ENCODE measurements around the gene TMTC1.

The TMTC1 gene

DNA sequence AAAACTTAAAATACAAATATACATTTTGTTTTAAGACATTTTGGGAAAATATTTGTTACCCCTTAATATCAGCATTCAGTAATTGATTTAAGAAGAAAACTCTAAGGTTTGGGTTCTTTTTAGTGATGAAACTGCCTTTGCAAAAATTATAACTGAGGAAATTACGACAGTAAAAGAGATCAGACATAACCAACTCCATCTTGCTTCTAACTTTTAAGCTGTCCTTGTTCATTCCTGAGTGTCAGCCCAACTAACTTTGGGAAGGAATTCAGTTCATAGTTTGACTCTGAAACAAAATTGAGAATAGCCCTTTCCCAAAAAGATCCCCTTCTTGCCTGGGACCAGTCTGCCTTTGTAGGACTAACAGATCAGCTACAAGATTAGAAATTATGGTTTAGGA, 93.0 kb downstream of the TMTC1 start:
- Histone ChIP-seq H3K4me3 (no peak overlapping the region), H3K27ac (no peak overlapping the region)

DNA sequence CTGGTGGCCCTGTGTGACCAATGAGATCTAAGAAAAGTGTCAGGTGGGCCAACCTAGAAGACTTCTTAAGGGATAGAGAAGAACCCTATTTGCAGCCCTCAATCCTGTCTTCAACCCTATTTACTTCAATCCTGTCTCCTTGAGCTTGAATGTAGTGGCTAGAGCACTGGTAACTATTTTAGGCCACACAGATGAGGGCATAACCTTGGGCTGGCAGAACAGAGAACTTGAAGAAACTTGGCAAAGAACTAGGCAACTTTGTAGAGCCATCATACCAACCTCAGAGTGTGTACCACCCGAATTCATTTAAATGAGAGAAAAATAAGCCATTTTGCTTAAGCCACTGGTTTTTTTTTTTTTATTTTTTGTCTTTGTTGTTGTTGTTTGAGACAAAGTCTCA, 94.8 kb downstream of the TMTC1 start:
- H3K4me3 ChIP-seq = no peak overlapping the region
- H3K27ac ChIP-seq = no peak overlapping the region

DNA sequence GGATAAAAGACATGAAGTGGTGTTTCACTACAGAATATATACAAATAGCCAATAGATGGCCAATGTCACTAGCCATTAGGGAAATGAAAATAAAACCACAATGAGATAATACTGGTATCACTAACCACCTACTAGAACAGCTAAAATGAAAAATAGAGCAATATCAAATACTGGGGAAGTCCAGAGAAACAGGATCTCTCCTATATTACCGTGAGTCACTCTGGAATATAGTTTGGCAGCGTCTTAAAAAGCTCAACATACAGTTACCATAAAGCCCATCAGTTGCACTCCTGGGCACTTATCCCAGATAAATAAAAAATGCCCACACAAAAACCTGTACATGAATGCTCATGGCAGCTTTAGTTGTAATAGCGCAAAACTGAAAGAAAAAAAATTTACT, 101.7 kb downstream of the TMTC1 start:
- Histone ChIP-seq H3K4me3 (no peak overlapping the region), H3K27ac (no peak overlapping the region)

DNA sequence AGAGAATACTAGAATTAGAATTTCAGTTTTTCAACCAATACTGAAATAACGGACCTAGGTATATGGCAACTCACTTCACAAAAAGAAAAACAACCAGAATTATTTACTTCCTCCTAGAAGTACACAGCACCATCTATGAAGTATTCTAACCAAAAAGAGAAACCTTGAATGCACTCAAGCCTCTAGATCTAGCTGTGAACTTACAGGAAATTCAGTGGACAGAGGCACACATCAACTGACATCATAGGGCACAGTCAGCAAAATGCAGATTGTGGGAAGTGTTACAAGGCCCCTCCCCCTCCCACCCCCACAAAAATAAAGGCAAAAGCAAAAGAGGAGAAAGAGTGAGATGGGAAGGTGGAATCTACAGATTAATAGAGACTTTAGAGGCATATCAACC, 102.4 kb downstream of the TMTC1 start:
- no peak overlapping the region for H3K27ac ChIP-seq

DNA sequence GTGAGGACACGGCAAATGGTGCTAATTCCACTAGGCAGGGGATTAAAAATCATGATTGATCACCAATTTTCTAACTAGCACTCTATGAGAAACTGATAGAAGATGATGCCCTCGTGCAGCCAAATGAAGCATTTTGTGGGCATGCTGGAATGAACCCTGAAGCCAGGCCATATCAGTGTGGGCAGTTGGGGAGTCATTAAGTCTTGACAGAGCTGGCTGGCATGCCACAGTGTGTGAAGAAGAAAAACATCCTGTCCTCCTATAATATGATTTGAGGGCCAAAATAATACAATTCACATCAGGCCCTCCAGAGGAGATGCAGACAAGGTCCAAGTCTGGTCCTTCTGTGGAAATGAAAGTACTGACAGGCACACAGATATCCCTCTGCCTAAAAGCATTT, 107.1 kb downstream of the TMTC1 start:
- Histone ChIP-seq H3K27ac (no peak overlapping the region), H3K4me3 (no peak overlapping the region)

More for the DNA sequence above, 102.4 kb downstream of the TMTC1 start:
- no peak overlapping the region for H3K4me3 ChIP-seq

DNA sequence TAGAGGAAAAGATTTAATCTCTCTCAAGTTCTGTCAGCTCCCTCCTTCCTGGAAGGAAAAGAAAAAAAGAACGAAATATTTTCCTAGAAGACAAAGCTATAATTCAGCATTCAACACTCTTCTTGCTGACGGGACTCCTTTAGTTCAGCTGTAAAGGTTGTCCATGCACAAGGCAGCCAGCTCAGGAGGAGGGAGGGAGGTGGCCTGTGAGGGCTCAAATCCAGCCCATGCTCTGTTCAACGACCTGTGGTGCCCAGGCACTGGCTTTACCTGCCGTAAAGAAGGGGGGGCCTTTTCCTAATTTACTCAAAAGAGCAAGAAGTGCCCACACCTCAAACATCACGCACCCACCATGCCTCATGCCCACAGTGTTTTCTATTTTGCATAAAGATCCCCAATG, 109.3 kb downstream of the TMTC1 start:
- Histone ChIP-seq H3K27ac (no peak overlapping the region), H3K4me3 (no peak overlapping the region)

DNA sequence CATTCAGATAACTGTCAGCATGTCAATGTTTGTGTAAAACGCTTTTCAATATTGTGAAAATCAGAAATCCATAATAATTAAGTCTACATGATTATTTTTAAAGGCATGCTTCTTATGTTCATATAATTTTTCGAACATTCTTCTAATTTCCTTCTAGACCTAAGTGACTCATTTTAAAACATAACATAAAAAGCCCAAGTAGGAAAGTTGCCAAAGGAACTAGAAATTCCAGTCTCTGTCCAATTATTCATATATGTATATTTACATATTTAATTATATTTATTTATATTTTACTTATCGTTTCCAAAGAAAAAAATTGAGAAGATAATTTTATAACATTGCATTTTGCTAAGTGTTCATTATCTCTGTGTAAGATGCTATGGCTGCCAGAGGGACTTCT, 110.4 kb downstream of the TMTC1 start:
- H3K27ac ChIP-seq = no peak overlapping the region
- H3K4me3 ChIP-seq = no peak overlapping the region

DNA sequence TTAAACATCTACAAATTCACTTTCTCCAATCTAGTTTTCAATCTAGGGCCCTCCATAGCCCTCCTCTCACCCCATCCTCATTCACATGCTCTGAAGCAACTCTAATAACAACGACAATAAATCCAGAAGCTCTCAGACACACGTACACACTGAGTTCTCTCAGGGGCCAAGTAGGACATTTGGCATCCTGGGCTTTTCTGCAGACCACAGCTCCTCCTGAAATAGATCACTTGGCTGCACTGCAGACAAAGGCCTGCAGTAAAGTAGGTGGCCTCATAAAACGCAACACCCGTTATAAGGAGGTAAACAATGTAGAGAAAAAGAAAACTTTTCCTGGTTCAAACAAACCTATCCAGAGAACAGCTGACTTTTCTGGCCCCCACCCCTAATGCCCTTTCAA, 111.2 kb downstream of the TMTC1 start:
- H3K4me3 ChIP-seq = no peak overlapping the region
- H3K27ac ChIP-seq = no peak overlapping the region

DNA sequence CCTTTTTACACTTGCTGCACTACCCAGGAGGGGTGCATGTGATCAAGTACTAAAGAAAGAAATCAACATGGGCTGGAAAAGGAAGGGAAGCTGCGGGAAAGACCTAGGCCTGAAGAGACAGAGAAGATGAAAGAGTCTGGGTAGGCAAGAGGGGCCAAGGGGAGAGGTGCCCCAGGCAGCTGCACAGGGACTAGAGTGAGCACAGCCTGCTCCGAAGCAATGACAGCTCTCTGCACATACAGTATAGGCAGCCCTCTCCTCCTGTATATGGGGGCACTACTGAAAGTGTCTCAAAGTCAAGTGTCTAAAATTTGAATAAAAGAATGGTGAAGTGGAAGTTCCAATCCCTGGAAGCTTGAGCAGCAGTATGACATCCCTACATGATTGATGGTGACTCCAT, 112.0 kb downstream of the TMTC1 start:
- no peak overlapping the region for H3K27ac ChIP-seq
- no peak overlapping the region for H3K4me3 ChIP-seq

DNA sequence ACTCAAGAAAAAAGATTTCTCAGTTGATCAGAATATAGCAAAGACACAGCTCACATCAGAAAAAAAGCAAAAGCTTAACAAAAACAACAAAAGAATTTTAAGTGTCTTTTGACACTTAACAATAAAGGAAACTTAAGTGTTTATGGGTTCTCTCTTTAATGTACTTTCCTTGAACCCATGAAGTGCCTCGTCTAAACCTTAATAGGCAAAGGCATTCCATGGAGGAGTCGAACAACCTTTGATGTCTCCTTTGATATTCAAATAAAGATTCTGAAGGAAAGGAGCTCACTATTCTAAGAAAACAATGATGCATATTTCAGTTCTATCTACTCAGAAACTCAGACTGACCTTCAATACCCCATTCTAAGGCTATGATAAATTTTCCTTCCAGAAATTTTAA, 116.7 kb downstream of the TMTC1 start:
- no peak overlapping the region for H3K27ac ChIP-seq
- H3K4me3 ChIP-seq = no peak overlapping the region

DNA sequence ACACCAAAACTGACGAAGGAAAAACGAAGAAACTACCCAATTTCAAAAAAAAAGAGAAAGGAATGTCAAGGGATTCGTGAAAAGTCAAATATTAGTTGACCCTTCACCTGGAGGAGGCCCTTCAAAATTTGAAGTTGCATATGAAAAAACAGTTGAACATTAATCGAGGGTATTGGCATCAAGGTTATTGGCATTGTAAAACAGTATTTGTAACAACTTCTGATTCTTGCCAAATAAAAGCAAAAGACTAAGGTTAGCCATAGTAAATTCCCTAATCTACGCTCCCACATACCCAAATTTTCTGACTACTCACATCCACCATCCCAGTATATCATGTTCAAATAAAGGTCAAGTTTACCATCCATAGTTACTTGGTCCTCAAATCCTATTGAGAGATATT, 118.6 kb downstream of the TMTC1 start:
- H3K27ac ChIP-seq = no peak overlapping the region
- no peak overlapping the region for H3K4me3 ChIP-seq

DNA sequence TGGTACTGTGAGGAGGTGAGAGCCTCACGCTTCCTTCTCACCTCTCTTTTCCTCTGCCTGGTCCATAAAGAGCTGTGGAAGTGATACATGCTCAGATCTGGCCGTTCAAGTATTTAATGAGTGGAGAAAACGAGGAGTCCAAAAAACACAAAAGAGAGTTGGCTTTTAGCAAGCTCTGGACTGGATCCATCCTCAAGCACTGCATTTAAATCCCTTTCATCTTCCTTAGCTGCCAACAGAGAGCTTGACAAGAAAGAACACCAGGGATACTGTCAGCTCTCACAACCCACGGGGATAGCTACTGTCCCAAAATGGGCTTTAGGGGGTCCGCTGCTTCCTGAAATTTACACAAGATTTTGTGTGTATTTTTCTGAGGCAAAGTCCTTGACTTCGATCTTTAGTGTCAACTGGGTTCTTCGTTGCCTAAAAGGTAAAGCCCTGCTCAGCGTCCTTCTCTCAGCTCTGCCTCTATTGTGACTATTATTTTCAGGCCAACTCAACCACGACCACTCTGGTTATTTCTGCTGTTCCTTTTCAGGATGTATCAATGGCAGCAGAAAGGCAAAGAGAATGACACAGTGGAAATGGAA, 120.9 kb downstream of the TMTC1 start:
- Histone ChIP-seq H3K4me3 (no peak overlapping the region), H3K27ac (no peak overlapping the region)

DNA sequence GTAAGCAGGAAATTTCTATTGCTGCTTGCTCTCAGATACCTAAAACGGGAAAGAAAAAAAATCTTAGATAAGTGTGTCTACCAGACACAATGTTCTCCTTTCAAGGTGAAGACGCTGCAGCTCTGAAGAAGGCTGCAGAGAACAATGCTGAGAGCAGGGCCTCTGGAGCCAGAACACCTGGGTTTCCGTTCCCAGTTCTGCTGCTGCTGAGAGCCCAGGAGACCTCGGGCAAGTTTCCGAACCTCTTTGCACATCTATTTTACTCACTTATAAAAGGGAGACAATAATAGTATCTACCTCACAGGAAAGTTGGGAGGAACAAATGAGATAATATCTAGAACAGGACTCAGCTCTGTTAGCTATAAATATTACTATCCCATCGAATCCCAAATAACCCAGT, 122.9 kb downstream of the TMTC1 start:
- Histone ChIP-seq H3K27ac (no peak overlapping the region), H3K4me3 (no peak overlapping the region)

DNA sequence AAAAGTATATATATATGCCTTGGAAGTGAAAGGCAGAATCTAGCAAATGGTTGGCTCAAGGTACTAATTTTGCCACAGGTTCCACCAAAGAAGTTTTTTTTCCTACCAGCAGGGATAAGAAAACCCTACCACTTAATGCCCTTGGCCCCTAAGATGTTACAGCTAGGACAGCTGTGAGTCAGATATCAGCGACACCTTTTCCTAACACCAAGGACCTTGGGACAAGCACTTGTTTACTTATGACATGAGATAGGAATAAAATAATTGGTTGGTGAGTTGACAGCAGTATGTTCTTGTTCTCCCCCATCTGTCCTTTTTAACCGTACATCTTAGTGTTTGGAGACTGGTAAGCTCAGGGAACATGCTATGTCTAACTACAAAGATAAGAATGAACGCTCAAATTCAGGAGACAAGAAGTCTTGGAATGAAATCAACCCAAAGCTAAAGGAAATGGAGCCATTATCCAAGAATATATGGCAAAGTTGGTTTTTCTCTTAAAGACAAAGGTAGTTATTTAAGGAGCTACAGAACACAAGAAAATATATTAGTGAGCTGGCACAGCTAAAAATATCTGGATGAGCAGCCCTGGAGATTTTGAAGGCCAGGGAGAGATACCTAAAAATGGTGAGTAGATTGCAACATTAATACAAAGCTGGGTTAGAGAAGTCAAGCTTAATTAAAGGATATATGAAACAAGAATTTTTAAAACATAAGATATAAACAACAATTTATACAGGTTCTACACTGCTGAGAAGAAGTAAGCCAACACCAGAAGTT, 126.8 kb downstream of the TMTC1 start:
- H3K4me3 ChIP-seq = no peak overlapping the region
- H3K27ac ChIP-seq = no peak overlapping the region

DNA sequence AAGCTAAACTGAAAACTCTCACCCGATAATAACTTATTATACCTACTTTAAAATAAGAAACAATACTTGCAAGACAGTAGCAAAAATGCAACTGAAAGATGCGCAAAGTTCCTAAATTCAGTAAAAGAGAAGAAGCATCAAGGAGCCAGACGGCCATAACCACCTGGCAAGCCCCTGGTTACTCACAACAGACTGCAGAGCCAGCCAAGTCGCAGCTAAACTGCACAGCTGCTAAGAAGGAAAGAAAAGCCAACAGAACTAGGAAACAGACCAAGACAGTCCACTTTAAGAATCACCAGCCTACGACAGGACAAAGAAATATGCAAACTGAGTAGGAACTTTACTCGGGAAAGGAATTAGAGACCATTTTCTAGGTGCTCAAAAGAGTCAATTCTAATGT, 127.9 kb downstream of the TMTC1 start:
- no peak overlapping the region for H3K27ac ChIP-seq
- H3K4me3 ChIP-seq = no peak overlapping the region

DNA sequence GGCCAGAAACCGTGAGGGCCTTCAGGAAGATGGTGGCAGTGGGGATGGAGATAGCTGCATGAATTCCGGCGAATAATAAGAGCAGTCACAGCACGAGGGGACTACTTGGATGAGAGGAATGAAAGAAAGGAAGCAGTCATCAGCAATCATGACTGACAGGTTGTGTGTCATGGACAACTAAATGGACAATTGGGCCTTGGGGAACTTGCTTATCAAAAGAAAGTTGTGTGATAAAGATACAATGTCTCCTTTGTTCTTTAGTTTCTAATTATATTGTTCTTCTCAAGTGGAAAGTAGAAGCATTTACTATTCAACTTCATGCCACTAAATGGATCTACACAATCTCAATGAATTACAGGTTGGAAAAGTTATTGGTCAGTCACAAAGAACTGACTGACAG, 130.5 kb downstream of the TMTC1 start:
- Histone ChIP-seq H3K4me3 (no peak overlapping the region), H3K27ac (no peak overlapping the region)

DNA sequence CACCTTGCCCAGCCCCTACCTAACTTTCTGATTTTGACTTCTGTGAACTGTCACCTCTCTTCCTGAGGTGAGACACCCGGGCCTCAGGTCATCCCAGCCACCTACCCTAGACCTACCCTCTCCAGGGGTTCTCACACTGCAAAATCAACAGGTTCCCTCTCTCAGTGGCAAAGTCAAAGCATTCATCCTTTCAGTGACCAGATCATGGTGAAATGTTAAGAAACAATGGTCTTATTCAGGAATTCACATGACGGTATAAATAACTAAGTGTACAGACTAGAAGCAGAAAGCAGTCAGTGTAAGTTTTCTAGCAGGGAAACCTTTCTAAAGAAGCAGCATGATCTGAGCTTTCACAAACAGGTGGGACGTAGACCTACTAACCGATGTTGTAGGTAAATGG, 133.4 kb downstream of the TMTC1 start:
- H3K27ac ChIP-seq = no peak overlapping the region

DNA sequence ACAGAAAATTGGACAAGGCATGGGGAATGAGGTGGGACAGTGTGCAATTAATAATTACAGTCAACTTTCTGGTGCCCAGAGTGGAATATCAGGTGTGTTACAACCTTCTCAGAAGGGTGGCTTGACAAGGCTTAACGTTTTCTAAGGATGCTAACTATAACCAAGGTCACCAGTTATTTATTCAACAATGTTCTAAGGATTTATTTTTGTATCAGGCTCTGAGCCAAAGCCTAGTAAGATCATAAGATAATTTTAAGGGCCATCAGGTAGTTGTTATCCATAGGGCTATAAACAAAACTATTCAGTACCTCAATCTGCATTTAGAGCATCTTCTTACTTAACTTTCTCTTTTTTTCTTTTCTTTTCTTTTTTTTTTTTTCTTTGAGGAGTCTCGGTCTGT, 134.0 kb downstream of the TMTC1 start:
- H3K27ac ChIP-seq = no peak overlapping the region
- H3K4me3 ChIP-seq = no peak overlapping the region

More for the DNA sequence above, 133.4 kb downstream of the TMTC1 start:
- no peak overlapping the region for H3K4me3 ChIP-seq

DNA sequence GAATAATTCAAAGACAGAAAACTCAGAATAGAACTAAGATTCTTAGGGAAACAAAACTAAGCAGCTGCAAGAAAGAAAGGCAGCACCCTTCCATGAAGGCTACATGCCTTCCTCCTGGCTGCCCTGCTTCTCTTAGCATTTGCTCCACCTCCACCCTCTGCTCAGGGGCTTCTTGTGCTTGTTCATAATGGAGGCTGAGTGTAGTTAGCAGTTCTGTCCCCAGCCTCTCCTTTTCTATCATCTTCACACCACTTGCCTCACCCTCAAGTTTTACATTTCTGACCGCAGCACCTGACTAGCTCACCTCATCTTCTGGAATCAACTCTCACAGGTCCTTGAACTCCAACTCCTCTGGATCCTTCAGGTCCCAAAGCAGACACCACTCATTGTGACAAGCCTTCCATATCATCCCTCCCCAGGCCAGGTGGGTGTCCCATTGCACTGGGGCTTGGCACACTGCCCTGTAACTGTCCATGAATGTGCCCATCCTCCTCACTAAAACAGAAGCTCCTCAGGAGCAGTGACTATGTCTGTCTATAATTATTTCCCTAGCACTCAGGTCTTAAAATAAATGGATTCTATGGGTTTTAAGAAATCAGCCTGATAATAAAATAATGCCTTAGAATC, 139.1 kb downstream of the TMTC1 start:
- Histone ChIP-seq H3K4me3 (no peak overlapping the region), H3K27ac (no peak overlapping the region)

DNA sequence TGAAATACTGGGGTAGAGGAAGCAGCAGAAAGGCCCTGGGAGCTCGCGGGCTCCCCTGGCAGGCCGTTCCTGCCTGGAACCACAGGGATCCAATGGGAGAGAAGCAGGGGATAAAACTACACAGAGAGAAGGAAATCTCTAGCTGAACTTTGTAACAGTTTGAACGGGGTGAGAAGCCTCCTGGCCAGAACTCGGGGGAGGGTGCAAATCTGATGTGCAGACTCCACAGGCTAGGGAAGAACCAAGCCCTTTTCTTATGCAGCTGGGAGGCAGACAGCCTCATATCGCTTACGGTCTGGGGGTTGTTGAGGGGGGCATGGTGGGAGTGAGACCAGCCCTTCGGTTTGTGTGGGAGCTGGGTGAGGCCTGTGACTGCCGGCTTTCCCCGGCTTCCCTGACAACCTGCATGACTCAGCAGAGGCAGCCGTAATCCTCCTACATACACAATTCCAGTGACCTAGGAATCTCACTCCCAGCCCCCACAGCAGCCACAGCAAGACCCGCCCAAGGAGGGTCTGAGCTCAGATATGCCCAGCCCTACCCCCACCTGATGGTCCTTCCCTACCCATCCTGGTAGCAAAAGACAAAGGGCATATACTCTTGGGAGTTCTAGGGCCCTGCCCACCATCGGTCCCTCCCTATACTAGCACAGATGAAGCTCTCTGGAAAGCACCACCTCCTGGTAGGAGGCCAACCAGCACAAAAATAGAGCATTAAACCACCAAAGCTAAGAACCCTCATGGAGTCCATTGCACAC, 143.0 kb downstream of the TMTC1 start:
- H3K4me3 ChIP-seq = no peak overlapping the region

More for the DNA sequence above, 143.0 kb downstream of the TMTC1 start:
- H3K27ac ChIP-seq = peak overlapping the region in 12 of 21 experiments; percentile 17 to 58 (median 38)
